ENCODE measurements around the gene CLN5. TPM values are rescaled to one million over a fixed set of nuclear protein-coding genes. Genes with fewer than 3 reads are reported as not detected.
A peak's percentile ranks its signal among the peaks of the same experiment; 100 is the strongest.

The CLN5 gene
- total RNA-seq, 3 donors from 2014 or later = 25.5 to 33.5 (median 26.3) TPM

DNA sequence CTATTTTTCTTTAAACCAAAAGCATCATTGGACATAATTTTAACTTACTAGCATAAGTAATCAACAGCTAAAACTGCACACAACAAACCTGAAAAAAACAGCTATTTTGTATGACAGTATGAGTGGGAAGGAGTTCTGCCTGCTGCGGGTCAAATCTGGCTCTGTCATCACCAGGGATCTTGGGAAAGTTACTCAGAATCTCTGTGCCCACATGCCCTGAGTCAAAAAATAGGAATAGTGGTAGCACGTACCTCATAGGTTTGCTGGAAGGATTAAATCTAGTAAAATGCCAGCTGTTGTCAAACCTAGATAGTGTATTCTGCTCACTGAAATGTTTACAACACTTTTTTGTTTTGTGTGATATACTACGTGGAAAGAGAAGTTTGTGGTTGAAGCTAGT, 1.1 kb downstream of the CLN5 start:
- Histone ChIP-seq H3K4me1 (ENCODE audit: low read depth) (no peaks in the 10 kb centered on the region), H3K36me3 (ENCODE audit: low read depth) (no peaks in the 10 kb centered on the region), H3K9me3 (no peaks in the 10 kb centered on the region), H3K4me3 (peak overlapping the region; percentile 61)
- TF ChIP-seq, protein P1, sequence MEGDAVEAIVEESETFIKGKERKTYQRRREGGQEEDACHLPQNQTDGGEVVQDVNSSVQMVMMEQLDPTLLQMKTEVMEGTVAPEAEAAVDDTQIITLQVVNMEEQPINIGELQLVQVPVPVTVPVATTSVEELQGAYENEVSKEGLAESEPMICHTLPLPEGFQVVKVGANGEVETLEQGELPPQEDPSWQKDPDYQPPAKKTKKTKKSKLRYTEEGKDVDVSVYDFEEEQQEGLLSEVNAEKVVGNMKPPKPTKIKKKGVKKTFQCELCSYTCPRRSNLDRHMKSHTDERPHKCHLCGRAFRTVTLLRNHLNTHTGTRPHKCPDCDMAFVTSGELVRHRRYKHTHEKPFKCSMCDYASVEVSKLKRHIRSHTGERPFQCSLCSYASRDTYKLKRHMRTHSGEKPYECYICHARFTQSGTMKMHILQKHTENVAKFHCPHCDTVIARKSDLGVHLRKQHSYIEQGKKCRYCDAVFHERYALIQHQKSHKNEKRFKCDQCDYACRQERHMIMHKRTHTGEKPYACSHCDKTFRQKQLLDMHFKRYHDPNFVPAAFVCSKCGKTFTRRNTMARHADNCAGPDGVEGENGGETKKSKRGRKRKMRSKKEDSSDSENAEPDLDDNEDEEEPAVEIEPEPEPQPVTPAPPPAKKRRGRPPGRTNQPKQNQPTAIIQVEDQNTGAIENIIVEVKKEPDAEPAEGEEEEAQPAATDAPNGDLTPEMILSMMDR (IDR thresholded peaks at IDR 0.05) = no peak
- no peak for ATAC-seq
- DNase-seq = no peak
- intact Hi-C loops (cut with DNase I, micrococcal nuclease) = no loop called here

DNA sequence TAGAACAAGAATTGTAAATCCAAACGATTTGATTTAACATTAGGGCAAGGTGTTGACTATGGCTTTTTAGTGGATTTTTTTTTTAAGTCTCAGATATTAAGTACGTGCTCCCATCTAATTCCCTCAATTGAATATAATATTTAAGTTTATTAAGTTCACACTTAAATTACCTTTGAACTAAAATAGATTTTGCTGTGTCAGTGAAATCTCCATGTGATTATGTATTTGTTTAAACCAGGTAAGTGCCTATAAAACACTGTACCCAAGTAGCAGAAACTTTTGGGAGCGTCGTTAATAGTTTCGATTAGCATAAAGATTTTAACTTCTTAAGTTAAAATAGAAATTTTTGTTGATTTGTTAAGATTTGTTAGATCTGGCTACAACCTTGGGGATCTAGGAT, 1.6 kb downstream of the CLN5 start:
- intact Hi-C loops (cut with DNase I, micrococcal nuclease) = no loop called here
- ATAC-seq = no peak
- DNase-seq = no peak
- no peaks in the 10 kb centered on the region for H3K4me1 ChIP-seq (ENCODE audit: low read depth)
- H3K4me3 ChIP-seq = no peak overlapping the region
- no peaks in the 10 kb centered on the region for H3K36me3 ChIP-seq (ENCODE audit: low read depth)
- TF ChIP-seq, protein P1 (IDR thresholded peaks at IDR 0.05) = no peak
- no peaks in the 10 kb centered on the region for H3K9me3 ChIP-seq

- Histone ChIP-seq H3K36me3 (ENCODE audit: low read depth) (no peaks in the 10 kb centered on the region), H3K9me3 (no peaks in the 10 kb centered on the region), H3K4me3 (no peak overlapping the region), H3K4me1 (ENCODE audit: low read depth) (no peaks in the 10 kb centered on the region)
- intact Hi-C loops (cut with DNase I, micrococcal nuclease) = no loop called here
- TF ChIP-seq, protein P1 (IDR thresholded peaks at IDR 0.05) = no peak
- DNase-seq = no peak
- no peak for ATAC-seq
Measured at GRCh38 chr13:76994281-76994680, 2.4 kb downstream of the CLN5 start.

DNA sequence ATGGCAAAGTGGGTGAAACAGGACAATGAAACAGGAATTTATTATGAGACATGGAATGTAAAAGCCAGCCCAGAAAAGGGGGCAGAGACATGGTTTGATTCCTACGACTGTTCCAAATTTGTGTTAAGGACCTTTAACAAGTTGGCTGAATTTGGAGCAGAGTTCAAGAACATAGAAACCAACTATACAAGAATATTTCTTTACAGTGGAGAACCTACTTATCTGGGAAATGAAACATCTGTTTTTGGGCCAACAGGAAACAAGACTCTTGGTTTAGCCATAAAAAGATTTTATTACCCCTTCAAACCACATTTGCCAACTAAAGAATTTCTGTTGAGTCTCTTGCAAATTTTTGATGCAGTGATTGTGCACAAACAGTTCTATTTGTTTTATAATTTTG, 8.6 kb downstream of the CLN5 start:
- Histone ChIP-seq H3K9me3 (no peaks in the 10 kb centered on the region), H3K4me3 (no peak overlapping the region), H3K4me1 (ENCODE audit: low read depth) (peaks cover 28% of the 10 kb centered on the region), H3K36me3 (ENCODE audit: low read depth) (no peaks in the 10 kb centered on the region)
- ATAC-seq (peak; percentile 52), DNase-seq (no peak)
- intact Hi-C loops (cut with DNase I, micrococcal nuclease) = no loop called here
- TF ChIP-seq, protein P1 (IDR thresholded peaks at IDR 0.05) = no peak

GRCh38 chr13:77001540-77001939, 9.7 kb downstream of the CLN5 start:
- H3K4me1 ChIP-seq (ENCODE audit: low read depth) = peaks cover 28% of the 10 kb centered on the region
- H3K9me3 ChIP-seq = no peaks in the 10 kb centered on the region
- no peak overlapping the region for H3K4me3 ChIP-seq
- DNase-seq (no peak), ATAC-seq (no peak)
- no peaks in the 10 kb centered on the region for H3K36me3 ChIP-seq (ENCODE audit: low read depth)
- intact Hi-C loops (cut with DNase I, micrococcal nuclease) = no loop called here
- TF ChIP-seq, protein P1 (IDR thresholded peaks at IDR 0.05) = no peak

GRCh38 chr13:77001963-77002587, 10.2 kb downstream of the CLN5 start:
- Histone ChIP-seq H3K9me3 (no peaks in the 10 kb centered on the region), H3K36me3 (ENCODE audit: low read depth) (no peaks in the 10 kb centered on the region), H3K4me1 (ENCODE audit: low read depth) (peaks cover 28% of the 10 kb centered on the region), H3K4me3 (no peak overlapping the region)
- no peak for ATAC-seq
- TF ChIP-seq, protein P1 (IDR thresholded peaks at IDR 0.05) = no peak
- intact Hi-C loops (cut with DNase I, micrococcal nuclease) = no loop called here
- DNase-seq = no peak
